ENCODE data around the gene C12orf57.

GRCh38 chr12:6938353-6939190 lies 5.2 kb upstream of the C12orf57 start:
- peak in 1 of 5 experiments; percentile 27 for TF ChIP-seq CTCF (IDR thresholded peaks at IDR 0.05)
- no peak for TF ChIP-seq POLR2A (IDR thresholded peaks at IDR 0.05)

All from transverse colon (tissue), 3 donors.